ENCODE data around the gene TSPEAR. TPM values are rescaled to one million over a fixed set of nuclear protein-coding genes. Genes with fewer than 3 reads are reported as not detected.
"Not testable (repeated sequence)": the region's sequence is repeated elsewhere in the genome, so short reads cannot be mapped to it uniquely, and the experiment has no call there.

TSPEAR gene
- total and polyA plus RNA-seq, 7 donors, result not detected

- no peak for ATAC-seq
- Histone ChIP-seq H3K27me3 (ENCODE audit: insufficient read depth in 3 of 3, low read length in 2 of 3) (peaks cover 0 to 87% (median 16%) of the 10 kb centered on the region in 3 donors), H3K4me3 (no peak overlapping the region), H3K27ac (no peak overlapping the region), H3K9me3 (no peaks in the 10 kb centered on the region), H3K36me3 (ENCODE audit: insufficient read depth in 1 of 2, low read depth in 1 of 2) (no peaks in the 10 kb centered on the region), H3K4me1 (no peaks in the 10 kb centered on the region)
- intact Hi-C loops (cut with DNase I), result no loop called here
- 64 to 76% (median 65%) methylated on average over 13 of the region's 13 CpGs for WGBS, 3 donors
- TF ChIP-seq, protein P1, sequence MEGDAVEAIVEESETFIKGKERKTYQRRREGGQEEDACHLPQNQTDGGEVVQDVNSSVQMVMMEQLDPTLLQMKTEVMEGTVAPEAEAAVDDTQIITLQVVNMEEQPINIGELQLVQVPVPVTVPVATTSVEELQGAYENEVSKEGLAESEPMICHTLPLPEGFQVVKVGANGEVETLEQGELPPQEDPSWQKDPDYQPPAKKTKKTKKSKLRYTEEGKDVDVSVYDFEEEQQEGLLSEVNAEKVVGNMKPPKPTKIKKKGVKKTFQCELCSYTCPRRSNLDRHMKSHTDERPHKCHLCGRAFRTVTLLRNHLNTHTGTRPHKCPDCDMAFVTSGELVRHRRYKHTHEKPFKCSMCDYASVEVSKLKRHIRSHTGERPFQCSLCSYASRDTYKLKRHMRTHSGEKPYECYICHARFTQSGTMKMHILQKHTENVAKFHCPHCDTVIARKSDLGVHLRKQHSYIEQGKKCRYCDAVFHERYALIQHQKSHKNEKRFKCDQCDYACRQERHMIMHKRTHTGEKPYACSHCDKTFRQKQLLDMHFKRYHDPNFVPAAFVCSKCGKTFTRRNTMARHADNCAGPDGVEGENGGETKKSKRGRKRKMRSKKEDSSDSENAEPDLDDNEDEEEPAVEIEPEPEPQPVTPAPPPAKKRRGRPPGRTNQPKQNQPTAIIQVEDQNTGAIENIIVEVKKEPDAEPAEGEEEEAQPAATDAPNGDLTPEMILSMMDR (IDR thresholded peaks at IDR 0.05), result no peak
- no peak for DNase-seq
These were observed 158.7 kb downstream of the TSPEAR start for GRCh38 chr21:44552681-44553080.

DNA sequence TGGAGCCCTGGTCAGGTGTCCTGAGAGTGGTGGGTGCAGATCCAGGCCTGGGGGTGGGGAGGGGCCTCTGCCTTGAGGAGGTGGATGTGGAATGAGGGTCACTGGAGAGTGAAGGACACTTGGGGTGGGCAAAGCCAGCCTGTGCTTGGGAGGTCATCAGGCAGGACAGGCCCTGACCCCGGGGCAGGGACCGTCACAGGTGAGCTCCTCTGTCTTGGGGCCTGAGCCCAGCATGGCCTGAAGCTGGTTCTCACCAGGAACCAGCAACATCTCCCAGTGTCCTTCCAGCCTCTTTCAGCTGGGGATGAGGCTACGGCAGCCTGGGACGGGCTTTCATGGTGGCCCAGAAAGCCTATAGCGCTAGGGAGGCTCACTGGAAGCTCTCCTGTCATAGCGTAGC, 159.2 kb downstream of the TSPEAR start:
- intact Hi-C loops (cut with DNase I), result no loop called here
- Histone ChIP-seq H3K27ac (no peak overlapping the region), H3K9me3 (no peaks in the 10 kb centered on the region), H3K4me3 (no peak overlapping the region), H3K36me3 (ENCODE audit: insufficient read depth in 1 of 2, low read depth in 1 of 2) (no peaks in the 10 kb centered on the region), H3K4me1 (no peaks in the 10 kb centered on the region), H3K27me3 (ENCODE audit: insufficient read depth in 3 of 3, low read length in 2 of 3) (peaks cover 0 to 84% (median 12%) of the 10 kb centered on the region in 3 donors)
- TF ChIP-seq, protein P1 (IDR thresholded peaks at IDR 0.05), result no peak
- ATAC-seq, result no peak
- no peak for DNase-seq
- WGBS, 3 donors, result 74 to 93% (median 91%) methylated on average over 6 of the region's 6 CpGs

GRCh38 chr21:44551340-44551961, 159.9 kb downstream of the TSPEAR start, which contains the start of gene KRTAP10-2:
Gene KRTAP10-2, minus strand, starts transcription at chr21:44551505. Its CDS starts 47 bp downstream, at chr21:44551458.
- 44 to 51% (median 46%) methylated on average over 16 to 17 of the region's 17 CpGs for WGBS, 3 donors
- Histone ChIP-seq H3K36me3 (ENCODE audit: insufficient read depth in 1 of 2, low read depth in 1 of 2) (no peaks in the 10 kb centered on the region), H3K27ac (no peak within 1 kb of the TSS), H3K27me3 (ENCODE audit: insufficient read depth in 3 of 3, low read length in 2 of 3) (peaks cover 0 to 77% (median 12%) of the 10 kb centered on the region in 3 donors), H3K4me1 (no peaks in the 10 kb centered on the region), H3K9me3 (peaks cover 4% of the 10 kb centered on the region), H3K4me3 (no peak within 1 kb of the TSS)
- no peak for ATAC-seq
- TF ChIP-seq, protein P1 (IDR thresholded peaks at IDR 0.05), result no peak
- intact Hi-C loops (cut with DNase I), result no loop called here
- no peak for DNase-seq

DNA sequence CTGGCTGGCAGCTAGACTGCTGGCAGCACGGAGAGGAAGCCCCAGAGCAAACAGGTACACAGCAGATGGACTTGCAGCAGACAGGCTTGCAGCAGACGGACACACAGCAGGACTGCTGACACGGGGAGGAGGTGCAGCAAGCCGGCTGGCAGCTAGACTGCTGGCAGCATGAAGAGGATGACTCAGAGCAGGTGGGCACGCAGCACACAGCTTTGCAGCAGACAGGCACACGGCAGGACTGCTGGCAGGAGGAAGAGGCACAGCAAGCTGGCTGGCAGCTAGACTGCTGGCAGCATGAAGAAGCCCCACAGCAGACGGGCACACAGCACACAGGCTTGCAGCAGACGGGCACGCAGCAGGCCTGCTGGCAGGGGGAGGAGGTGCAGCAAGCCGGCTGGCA, 160.6 kb downstream of the TSPEAR start:
- TF ChIP-seq, protein P1 (IDR thresholded peaks at IDR 0.05), result no peak
- Histone ChIP-seq H3K27me3 (ENCODE audit: insufficient read depth in 3 of 3, low read length in 2 of 3) (peaks cover 0 to 71% (median 12%) of the 10 kb centered on the region in 3 donors), H3K4me3 (no peak overlapping the region), H3K9me3 (peaks cover 4% of the 10 kb centered on the region), H3K4me1 (no peaks in the 10 kb centered on the region), H3K36me3 (ENCODE audit: insufficient read depth in 1 of 2, low read depth in 1 of 2) (no peaks in the 10 kb centered on the region), H3K27ac (no peak overlapping the region)
- ATAC-seq (no peak), DNase-seq (no peak)
- WGBS, 3 donors, result 20 to 30% (median 21%) methylated on average over 10 of the region's 10 CpGs
- intact Hi-C loops (cut with DNase I), result no loop called here

DNA sequence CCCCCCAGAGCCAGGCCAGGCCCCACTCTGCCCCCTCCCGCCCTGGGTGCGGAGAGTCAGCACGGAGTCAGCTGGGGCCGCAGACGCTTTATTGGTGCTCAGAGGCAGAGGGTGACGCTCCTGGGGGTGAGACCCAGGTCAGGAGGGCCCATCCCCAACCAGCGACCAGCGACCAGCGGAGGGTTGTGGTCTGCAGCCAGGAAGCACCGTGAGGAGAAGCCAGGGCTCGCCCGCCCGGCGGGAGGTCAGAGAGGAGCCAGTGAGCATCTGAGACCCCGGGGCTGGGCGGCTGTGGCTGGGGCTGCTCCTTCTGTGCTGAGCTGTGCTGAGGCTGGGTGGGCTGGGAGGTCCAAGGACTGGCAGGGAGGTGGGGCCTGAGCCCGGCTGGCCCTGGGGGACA, 161.1 kb downstream of the TSPEAR start:
- H3K4me1 ChIP-seq; H3K9me3 ChIP-seq; DNase-seq; intact Hi-C loops (cut with DNase I); H3K4me3 ChIP-seq; H3K27ac ChIP-seq; ATAC-seq; H3K36me3 ChIP-seq (ENCODE audit: insufficient read depth in 1 of 2, low read depth in 1 of 2): not testable (repeated sequence)
- peaks cover 0 to 67% (median 12%) of the 10 kb centered on the region in 3 donors for H3K27me3 ChIP-seq (ENCODE audit: insufficient read depth in 3 of 3, low read length in 2 of 3)
- WGBS, 3 donors, result 18 to 33% (median 25%) methylated on average over 12 to 17 of the region's 17 CpGs

Data from psoas muscle (tissue), 8 donors.